ENCODE data around the gene AATK. TPM values are rescaled to one million over a fixed set of nuclear protein-coding genes. Genes with fewer than 3 reads are reported as not detected.

AATK gene
- total and polyA plus RNA-seq, 10 of the 15 experiments (the other 5 are each of a cell fraction or from before 2014, with no cell fraction given): 0.04 TPM; not detected in 9

GRCh38 chr17:81189670-81190530 is 23.9 kb upstream of the AATK start:
- BruUV-seq (replicated peaks): no TSS peak
- Histone ChIP-seq H3K4me1 (ENCODE audit: control insufficient read depth, insufficient read depth, low read length) (peaks cover 3% of the 10 kb centered on the region; the same call in 1 of the 2 replicates), H3K4me3 (no peak overlapping the region), H4K20me1 (ENCODE audit: control insufficient read depth, insufficient read depth) (no peaks in the 10 kb centered on the region), H3K9ac (ENCODE audit: control insufficient read depth, insufficient read depth, low read length) (no peak overlapping the region), H3K9me3 (replicated peaks; ENCODE audit: control insufficient read depth, insufficient read depth, low read length) (no peaks in the 10 kb centered on the region), H3K36me3 (ENCODE audit: control insufficient read depth in 2 of 2, insufficient read depth in 2 of 2, low read length in 1 of 2) (no peaks in the 10 kb centered on the region; a peak in 2 of 4 replicates), H3K4me2 (ENCODE audit: control insufficient read depth, insufficient read depth) (no peak overlapping the region), H3K27me3 (replicated peaks in 1 of 2; ENCODE audit: control insufficient read depth in 2 of 2, insufficient read depth in 2 of 2, low read length in 1 of 2) (no peaks in the 10 kb centered on the region), H2AFZ (ENCODE audit: control insufficient read depth, low read depth, low read length) (no peak overlapping the region), H3K79me2 (ENCODE audit: control insufficient read depth, insufficient read depth, low read length) (no peaks in the 10 kb centered on the region), H3K27ac (ENCODE audit: control insufficient read depth, insufficient read depth) (no peak overlapping the region)
- intact Hi-C loops (cut with micrococcal nuclease; ENCODE audit: unreplicated experiment): no loop called here
- DNase-seq (ENCODE audit: low read depth, low spot score): no peak
- TF ChIP-seq BRCA1 (IDR thresholded peaks at IDR 0.05; ENCODE audit: low read depth, low read length) (no peak), POLR2AphosphoS2 (IDR thresholded peaks at IDR 0.05; ENCODE audit: low read depth, low read length) (no peak), TCF12 (IDR thresholded peaks at IDR 0.05; ENCODE audit: low read depth, low read length) (no peak), SIN3A (IDR thresholded peaks at IDR 0.05; ENCODE audit: low read depth, low read length) (no peak), CHD4 (IDR thresholded peaks at IDR 0.05) (no peak), GABPA (IDR thresholded peaks at IDR 0.05; ENCODE audit: low read depth) (no peak), LARP7 (IDR thresholded peaks at IDR 0.05) (no peak), MEF2B (IDR thresholded peaks at IDR 0.05; ENCODE audit: partially characterized antibody, poor library complexity, severe bottlenecking) (no peak), KAT2A (conservative IDR thresholded peaks at IDR 0.05; ENCODE audit: control insufficient read depth, low read depth, low read length) (no peak), HDAC6 (IDR thresholded peaks at IDR 0.05; ENCODE audit: unreplicated experiment) (no peak), E2F4 (IDR thresholded peaks at IDR 0.05; ENCODE audit: low read depth, low read length) (no peak), PML (IDR thresholded peaks at IDR 0.05; ENCODE audit: low read length) (no peak), HCFC1 (IDR thresholded peaks at IDR 0.05; ENCODE audit: low read length) (no peak), TBL1XR1 (IDR thresholded peaks at IDR 0.05; ENCODE audit: low read depth, low read length) (no peak), NFIC (IDR thresholded peaks at IDR 0.05; ENCODE audit: low read depth, low read length) (no peak), POLR2A (IDR thresholded peaks at IDR 0.05; ENCODE audit: low read depth, low read length) (no peak)
- in situ Hi-C loops (cut with MboI): no loop called here
- 84% methylated on average over 27 of the region's 27 CpGs for WGBS (ENCODE audit: insufficient coverage, insufficient replicate concordance, low lambda C conversion rate, missing lambda C conversion rate)
- ChIA-PET CTCF (no interaction called here), SMC1A (ENCODE audit: uncharacterized antibody, unreplicated experiment) (no interaction called here), RAD21 (ENCODE audit: unreplicated experiment) (no interaction called here), POLR2A (no interaction called here)
- FAIRE-seq: no peak
- no peak for ATAC-seq

All from GM12878 (cell line).